Esophagus muscularis mucosa (tissue), 3 donors: ENCODE measurements around the gene SDR39U1.

Experiments used
- POLR2A ChIP-seq: fragments of 450-650 bp; IDR thresholded peaks from one replicate; pipeline ENCODE4 v1.6.1; 2017; ENCODE audit warnings: antibody characterized with exemption, moderate library complexity, mild to moderate bottlenecking, low read depth
- TF ChIP-seq, protein P1 (sequence below), 3 experiments: fragments of 200-600 bp in 2 of 3; fragments of 450-650 bp in 1 of 3; sonication (generic) in 2 of 3; IDR thresholded peaks; one replicate each; pipeline ENCODE4 v1.5.1; 2017 to 2019; ENCODE audit warnings: antibody characterized with exemption in 3 of 3, mild to moderate bottlenecking in 2 of 3, moderate library complexity in 1 of 3

DNA sequence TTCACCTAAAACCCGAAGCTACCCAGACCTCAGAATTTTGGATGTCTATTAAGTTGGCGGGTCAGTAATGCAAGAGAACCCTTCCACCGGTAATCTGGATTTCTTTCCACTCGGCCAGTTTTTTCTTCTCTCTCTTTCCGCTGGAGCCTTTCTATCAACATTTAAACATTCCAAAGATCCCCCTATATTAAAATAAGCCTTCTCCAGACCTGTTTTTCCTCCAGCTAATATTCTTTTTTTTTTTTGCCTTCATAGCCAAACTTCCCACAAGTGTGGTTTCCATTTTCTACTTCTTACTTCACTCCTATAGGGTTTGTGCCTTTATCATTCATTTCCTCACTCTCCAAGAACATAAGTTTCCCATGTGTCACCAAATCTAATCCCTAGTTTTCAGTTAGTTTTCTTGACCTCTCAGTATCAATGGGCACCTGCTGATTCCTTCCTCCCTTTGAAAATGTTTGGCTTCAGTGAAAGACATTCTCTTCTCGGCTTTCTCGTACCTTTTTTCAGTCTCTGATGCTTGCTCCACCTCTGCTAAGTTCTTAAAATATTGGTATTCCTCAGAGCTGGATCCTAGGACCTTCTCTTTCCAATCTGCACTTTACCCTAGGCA is 583 bp upstream of the SDR39U1 start:
- TF ChIP-seq, protein P1, sequence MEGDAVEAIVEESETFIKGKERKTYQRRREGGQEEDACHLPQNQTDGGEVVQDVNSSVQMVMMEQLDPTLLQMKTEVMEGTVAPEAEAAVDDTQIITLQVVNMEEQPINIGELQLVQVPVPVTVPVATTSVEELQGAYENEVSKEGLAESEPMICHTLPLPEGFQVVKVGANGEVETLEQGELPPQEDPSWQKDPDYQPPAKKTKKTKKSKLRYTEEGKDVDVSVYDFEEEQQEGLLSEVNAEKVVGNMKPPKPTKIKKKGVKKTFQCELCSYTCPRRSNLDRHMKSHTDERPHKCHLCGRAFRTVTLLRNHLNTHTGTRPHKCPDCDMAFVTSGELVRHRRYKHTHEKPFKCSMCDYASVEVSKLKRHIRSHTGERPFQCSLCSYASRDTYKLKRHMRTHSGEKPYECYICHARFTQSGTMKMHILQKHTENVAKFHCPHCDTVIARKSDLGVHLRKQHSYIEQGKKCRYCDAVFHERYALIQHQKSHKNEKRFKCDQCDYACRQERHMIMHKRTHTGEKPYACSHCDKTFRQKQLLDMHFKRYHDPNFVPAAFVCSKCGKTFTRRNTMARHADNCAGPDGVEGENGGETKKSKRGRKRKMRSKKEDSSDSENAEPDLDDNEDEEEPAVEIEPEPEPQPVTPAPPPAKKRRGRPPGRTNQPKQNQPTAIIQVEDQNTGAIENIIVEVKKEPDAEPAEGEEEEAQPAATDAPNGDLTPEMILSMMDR (IDR thresholded peaks at IDR 0.05) = no peak
- no peak for TF ChIP-seq POLR2A
